HG03280 (cell line): ENCODE measurements around the gene TAF1A.
A peak's percentile ranks its signal among the peaks of the same experiment; 100 is the strongest.

Experiments
- ATAC-seq: cut with Tn5 transposase; IDR thresholded peaks from one replicate; pipeline ENCODE4 v1.9.1; 2021; ENCODE audit warnings: mild to moderate bottlenecking, moderate library complexity; ENCODE audit not compliant: unreplicated experiment

TAF1A gene

DNA sequence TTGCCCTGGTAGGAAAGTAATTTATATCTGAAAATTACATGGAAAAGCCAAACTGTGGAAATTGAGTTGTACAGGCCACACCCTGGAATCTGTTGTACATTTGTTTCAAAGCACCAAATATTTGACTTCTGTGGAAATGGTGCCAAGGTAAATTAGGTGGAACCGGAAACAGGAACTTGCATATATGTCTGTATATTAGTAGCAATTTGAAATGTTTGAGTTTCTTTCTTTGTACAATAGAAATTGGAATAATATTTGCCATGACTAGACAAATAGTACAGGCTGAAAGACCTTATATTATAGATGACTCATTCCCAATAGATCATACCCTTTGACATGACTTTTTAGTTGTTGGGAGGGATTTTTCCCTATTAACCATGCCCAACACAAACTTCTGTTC is 10.5 kb upstream of the TAF1A start:
- ATAC-seq, result no peak

DNA sequence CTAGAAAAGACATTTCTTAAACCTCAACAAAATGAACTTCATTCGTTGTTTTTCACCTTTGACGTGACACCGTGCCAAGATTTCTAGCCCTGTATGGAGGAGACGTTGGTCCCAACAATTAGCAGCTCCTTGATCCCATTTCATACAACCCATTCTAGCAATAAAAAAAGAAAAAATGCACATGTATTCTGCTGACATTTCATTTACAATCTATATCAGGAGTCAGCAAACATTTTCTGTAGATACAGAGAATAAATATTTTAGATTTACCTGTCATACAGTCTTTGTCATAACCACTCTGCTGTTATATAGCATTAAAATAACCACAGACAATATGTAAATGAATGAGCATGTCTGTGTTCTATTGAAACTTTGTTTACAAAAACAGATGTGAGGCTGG is 7.0 kb upstream of the TAF1A start:
- ATAC-seq, result no peak

DNA sequence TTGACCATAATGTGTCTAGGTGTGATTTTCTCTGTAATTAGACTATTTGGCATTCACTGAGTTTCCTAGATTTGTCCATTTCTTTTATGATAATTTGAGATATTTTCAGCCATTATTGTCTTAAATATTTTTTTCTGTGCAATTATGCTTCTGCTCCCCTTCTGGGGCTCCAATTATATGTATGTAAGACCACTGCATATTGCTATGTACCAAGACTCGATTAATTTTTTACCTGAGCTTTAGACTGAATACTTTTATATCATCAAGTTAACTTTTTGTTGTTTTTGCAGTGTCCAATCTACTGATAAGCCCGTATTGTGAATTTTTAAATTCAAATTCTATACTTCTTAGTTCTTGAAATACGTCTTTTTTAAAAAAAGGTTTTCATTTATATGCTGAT is 5.1 kb upstream of the TAF1A start:
- no peak for ATAC-seq

DNA sequence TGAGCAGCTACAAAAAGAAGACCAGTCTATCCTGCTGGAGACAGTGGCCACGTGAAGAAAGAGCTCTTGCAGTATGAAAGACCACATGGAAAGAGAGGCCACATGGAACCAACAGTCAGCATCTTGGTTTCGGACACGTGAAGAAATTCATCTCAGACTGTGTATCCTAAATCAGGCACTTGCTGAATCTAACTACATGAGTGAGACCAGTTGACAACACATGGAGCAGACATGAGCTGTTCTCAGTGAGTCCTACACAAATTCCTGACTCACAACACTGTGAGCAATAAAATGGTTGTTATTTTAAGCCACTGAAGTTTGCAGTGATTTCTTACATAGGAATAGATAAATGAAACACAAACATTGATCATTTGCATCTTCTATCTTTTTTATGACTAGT is 2.4 kb upstream of the TAF1A start:
- ATAC-seq, result no peak

DNA sequence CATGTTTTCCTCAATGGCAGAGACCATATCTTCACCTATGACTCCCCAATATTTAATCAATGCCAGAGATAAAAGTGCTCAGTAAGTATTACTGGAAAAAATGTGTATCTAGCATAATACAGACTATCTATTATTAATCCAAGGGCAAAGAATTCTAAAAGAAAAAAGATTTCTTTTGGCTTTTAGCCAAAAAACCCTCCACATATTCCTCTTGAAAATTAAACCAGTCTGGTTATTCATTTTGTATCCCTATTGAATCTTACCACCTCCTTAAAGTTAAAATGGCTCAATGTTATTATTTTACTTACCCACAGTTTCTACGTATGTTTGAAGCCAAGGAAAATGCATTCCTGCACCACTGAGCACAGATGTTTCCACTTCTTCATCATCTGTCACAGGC is 1.6 kb downstream of the TAF1A start:
- ATAC-seq, result no peak

DNA sequence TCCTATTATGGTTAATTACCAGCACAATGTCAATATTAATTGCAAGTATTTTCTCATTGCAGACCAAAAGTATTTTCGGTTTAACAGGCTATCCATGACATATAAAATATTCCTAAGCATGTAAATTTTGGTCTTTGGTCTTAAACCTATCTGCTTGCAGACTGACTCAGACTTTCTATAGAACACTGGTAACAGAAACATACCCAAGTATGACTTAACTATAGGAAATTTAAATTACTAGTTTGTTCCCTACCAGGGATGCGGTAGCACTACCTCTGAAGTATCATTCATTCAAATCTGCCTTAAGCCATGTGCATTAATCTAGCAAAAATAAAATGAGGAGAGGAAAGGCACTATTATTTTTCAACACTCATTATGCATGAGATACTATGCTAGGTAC is 2.9 kb downstream of the TAF1A start:
- ATAC-seq, result no peak

DNA sequence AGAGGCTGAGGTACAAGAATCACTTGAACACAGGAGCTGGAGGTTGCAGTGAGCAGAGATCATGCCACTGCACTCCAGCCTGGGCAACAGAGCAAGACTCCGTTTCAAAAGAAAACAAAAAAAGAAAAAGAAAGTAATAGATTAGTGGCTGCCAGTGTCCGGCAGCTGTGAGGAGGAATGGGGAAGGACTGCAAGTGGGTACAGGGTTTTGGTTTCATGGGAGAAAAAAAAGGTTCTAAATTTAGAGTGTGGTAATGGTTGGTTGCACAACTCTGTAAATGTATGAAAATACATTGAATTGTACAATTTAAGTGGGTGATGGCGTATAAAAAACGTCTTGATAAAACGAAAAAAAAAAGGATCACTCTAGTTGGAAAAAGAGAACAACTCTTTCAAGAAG is 6.7 kb downstream of the TAF1A start:
- peak; percentile 80 for ATAC-seq

DNA sequence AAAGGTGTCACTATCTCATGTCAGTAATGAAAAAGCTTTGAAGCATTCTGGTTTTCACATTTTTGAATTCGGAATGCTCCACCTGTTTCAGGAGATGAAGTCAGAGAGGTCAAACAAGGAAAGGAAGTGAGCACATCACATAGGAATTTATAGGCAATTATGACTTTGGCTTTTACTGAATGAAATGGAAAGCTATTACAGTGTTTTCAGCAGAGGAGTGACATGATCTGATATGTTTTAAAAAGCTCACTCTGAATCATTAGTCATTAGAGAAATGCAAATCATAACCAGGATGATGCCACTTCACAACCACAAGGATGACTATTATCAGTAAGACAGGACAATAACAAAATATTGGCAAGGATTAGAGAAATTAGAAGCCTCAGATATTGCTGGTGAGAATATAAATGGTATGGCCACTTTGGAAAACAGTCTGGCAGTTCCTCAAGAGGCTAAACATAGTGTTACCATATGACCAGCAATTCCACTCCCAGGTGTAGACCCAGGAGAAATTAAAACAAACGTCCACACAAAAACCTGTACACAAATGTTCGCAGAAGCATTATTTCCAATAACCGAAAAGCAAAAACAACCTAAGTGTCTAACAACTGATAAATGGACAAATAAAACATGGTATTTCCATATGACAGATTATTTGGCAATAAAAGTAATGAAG is 7.5 kb downstream of the TAF1A start:
- peak; percentile 52 for ATAC-seq

DNA sequence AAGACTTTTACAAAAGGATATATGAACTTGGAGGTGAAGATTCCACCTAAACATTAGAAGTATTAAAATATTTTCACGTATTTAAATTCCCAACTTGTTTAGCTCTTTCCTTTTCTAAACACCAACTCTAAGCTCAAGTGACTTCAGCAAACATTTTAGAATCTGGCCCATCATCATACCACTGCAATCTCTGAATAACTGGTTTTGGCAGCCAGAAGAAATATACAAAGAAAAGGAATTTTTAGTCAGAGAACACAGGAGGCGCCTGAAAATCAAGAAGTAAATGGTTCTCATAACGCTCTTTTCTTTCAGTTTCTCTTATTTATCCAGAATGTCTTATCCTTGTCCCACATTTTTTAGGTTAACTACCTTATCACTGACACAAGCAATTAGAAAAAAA is 10.4 kb downstream of the TAF1A start:
- no peak for ATAC-seq

DNA sequence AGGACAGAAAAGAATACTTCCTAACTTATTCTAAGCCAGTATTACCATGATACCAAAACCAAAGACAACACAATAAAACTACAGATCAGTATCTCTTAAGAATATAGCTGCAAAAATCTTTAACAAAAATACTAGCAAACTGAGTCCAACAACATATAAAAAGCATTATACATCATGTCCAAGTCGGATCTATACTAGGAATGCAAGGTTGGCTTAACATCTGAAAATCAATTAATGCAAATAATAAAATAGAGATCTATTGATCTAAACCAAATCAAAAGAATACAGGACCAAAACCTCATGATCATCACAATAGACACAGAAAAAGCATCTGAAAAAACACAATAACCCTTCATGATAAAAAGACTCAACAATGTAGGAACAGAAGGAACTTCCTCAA is 18.9 kb downstream of the TAF1A start:
- ATAC-seq, result no peak

DNA sequence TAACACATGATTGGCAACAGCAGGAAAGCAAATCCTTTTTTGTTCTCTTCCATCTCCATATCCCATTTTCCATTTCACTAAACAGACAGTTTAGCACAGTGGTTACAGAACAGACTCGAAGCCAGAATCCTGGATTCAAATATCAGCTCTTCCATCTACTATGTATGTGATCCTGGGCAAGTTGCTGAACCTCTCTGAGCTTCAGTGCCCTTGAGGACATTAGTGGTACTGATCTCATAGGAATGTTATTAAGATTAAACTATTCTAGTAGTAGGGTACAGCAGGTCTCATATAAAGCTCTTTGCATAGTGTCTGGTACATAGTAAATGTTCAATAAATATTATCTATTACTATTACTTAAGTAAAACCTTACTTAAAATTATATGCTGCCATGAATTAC is 28.1 kb downstream of the TAF1A start:
- no peak for ATAC-seq

DNA sequence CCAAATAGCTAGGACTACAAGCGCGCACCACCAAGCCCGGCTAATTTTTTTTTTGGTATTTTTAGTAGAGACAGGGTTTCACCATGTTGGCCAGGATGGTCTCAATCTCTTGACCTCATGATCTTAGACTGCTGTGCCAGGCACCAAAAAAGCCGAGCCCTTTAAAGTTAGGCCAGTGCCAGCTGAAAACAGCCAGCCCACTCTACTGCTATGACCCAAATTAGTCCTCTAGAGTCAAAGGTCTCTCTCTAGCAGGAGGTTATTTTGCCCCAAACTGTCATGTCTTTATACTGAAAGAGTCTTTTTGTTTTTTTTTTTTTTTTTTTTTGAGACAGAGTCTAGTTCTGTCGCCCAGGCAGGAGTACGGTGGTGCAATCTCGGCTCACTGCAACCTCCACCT is 32.2 kb downstream of the TAF1A start:
- ATAC-seq, result no peak

DNA sequence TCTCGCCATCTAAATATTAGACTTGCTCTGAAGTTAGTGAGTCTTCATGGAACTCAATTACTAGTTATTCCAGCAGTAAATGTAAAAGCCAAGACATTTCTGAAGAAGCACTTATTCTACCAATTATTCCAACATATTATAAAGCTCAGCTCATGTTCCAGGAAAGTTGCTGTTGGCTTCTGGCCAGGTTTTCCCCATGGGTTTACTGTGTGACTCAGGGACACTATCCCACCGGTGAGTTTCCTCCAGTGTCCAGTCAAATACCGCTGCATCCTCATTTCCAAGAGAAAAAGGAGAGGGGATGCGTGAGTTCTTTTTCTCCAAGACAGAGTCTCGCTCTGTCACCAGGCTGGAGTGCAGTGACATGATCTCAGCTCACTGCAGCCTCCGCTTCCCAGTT is 32.6 kb downstream of the TAF1A start:
- no peak for ATAC-seq

DNA sequence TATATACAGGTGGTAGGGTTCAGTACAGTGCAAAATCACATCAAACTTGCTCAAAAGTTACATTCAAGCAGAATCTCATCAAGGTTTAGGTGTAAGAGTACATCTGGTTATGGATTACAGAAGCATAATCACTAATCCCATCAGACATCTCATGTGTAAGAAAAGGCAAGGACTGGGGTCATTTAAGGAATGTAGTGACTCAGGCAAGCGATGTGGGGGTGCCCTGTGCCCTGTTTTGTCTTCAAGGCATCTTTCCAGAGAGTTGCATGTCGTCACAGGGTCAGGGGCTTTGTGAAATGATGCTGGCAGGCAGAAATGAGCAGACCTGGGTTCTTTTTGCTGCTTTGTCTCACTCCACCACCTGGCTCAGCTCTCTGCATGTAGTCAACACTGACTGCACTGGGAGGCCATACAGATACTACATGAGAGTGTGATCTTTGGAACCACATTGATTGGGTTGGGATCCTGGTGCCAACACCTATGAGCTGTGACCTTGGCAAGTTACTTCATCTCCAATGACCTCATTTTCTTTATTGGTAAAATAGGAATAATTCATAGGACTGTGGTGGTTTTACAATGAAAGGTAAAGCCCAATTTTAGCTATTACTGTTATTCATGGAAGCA is 33.6 kb downstream of the TAF1A start:
- ATAC-seq, result no peak

DNA sequence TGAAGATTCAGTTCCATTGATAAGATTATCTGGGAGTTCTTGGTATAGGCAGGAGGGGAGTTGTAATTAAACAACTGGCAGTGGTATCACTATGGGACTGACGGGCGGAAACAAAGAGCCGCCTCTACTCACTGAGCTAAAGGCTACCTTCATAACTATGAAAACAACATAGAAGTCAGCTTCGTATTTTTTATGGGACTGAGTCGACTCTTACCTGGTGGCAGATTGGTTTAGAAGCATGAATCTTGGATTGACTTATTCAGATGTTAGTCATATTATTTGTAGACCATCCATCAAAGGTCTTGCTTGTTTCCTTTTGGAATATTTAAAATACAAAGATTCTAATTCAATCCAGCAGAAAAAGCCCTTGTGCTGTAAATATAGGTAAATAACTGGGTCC is 35.6 kb downstream of the TAF1A start:
- no peak for ATAC-seq

DNA sequence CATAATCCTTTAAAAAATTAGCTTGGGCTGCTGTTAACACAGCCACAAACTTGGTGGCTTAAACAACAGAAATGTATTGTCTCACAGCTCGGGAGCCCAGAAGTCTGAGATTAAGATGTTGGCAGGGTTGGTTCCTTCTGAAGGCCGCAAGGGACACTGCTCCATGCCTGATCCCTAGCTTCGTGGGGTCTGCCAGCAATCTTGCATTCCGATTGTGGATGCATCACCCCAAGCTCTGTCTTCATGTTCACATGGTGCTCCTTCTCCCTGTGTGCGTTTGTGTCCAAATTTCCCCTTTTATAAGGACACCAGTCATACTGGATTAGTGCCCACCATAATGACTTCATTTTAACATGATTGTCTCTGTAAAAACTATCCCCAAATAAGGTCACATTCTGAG is 36.9 kb downstream of the TAF1A start:
- ATAC-seq, result no peak

DNA sequence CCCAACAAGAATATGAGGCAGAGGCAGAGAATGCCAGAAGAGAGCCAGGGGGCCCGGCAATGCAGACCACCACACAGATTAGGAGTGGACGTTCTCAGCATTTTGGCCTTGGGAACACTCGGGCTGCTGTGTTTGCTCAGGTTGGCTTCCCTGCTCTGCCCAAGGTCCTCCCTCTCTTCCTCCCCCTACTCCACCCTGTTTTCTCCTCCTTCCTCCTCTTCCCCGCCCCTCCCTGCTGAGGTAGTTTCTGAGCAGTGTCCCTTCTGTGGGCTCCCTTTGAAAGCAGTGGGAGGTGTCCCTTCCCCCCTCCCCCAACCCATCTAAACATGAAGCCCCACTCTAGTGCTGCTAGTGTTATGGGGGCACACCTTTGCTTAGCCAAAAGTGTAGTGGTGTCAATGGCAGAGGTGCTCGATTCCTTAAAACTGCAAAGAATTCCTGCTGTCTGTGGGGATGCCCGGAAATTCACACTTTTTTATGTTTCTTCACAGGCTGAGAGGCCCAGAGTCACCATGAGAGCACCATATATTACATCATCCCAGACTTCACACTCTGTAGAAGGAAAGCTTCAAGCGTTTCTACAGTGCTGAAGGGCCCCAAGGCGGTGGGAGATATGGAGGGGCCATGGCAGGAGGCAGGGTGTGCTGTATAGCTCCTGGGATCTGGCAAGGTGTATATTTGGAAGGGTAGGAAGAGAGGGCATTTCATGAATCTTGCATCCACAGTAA is 41.6 kb downstream of the TAF1A start, which contains the start of gene HHIPL2:
Gene HHIPL2 (minus strand): TSS at position 161 of the 728 bp plus-strand sequence. CDS start 60 bp downstream, at position 101.
- ATAC-seq, result no peak

DNA sequence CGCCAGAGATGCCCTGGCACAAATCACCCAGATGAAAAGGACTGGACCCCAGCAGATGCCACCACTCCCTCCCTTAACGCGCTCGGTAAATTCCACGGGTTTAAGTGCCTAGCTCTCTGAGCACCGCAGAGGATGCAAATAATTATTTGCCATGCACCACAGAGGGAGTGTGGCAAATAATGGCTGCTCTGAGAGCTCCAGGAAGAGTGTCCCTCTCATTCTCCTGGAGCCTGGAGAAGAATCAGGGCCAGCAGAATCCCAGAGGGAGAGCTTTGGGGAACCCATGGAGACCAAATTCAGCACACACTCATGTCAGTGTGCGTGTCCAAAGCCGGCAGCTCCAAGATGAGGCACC is 42.5 kb downstream of the TAF1A start:
- no peak for ATAC-seq

DNA sequence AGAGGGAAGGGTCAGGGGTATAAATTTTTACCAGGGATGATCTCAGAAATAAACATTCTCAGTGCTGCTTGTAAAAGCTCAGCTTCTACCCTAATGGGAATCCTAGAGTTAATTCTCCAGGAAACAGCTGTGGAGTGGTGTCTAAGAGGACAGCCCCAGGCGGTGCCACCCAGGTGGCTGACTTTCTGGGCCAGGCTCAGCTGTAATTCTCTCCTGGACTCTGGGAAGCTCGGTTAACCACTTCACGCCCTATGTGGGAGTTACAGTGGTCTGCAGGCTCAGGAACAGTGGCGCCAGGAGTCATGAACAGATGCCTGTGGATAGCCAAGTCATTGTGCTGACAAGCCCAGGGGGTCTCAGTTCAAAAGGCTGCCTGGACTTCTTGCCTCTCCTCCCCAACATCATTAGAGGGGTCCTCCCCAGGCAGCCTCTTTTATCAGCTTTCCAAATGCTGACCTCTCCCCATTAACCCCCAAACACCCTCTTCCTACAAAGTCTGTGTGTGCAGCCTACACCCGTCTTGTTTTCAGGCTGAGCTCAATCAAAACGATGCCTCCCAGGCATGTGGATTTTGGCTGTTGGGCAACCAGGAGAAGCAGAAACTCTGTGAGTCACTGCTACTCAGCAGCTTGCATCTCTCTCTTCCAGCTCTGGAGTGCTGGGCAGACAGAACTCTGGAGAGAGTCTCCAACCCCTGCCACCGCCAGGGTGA is 43.0 kb downstream of the TAF1A start:
- ATAC-seq, result no peak

DNA sequence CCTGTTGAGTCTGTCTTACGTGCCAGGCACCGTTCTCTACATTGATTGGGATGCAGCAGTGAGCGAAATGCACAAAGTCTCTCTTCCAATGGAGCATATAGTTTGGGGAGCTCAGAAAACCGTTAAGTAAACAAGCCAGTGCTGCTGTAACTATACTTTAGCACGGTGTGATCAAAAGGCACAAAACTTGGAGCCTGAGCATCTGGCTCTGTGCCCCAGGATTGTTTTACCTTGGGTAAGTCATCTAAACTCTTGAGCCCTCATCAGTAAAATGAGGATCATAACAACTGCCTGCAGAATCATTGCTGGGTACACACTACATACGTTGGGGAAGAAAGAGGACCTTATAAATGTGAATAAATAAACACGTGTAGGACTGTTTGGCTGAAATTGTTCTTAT is 43.6 kb downstream of the TAF1A start:
- ATAC-seq, result no peak

DNA sequence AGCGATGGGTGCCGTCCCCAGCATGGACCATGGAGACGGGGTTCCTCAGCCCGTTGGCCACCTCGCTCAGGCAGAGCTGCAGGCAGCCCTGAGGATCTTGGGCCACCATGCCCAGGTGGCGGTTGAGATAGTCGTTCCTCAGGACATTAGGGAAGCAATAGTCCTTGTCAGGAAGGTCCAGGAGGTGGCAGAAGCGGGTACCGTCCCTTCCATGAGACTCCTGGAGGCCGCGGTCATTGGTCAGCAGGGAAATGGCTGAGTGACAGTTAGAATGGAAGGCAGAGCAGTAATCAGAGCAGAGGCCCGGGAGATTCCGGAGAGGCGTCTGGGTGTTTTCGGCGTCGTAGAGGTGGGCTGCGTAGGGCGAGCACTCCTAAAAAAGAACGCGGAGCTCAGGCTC is 45.9 kb downstream of the TAF1A start:
- no peak for ATAC-seq

DNA sequence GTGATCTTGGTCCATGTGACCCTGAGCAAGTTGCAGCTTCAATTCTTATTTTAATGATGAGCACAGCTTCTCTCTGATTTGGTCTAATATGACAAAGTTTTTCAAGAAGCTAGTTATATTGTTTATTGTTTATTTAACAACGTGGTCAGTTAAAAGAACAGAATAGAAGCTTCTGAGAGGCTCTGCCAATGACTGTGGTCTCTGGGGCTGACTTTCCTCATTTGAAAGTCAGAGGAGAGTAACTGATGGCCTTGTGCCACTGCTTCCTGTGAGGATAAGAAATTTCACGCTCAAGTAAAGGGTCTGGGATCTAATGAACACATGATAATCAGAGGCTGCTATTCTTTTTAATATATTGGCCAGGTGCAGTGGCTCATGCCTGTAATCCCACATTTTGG is 49.1 kb downstream of the TAF1A start:
- ATAC-seq, result no peak
